ENCODE results near the gene SH3GL3.

- TF ChIP-seq POLR2AphosphoS5 (IDR thresholded peaks at IDR 0.05): no peak
- no peak for TF ChIP-seq CTCF (IDR thresholded peaks at IDR 0.05)
Measured at GRCh38 chr15:83602021-83602420, 154.9 kb downstream of the SH3GL3 start.
